Measurements from ENCODE around the gene S100A6. TPM values are rescaled to one million over a fixed set of nuclear protein-coding genes. Genes with fewer than 3 reads are reported as not detected.

The S100A6 gene
- total RNA-seq, 1 experiment from 2014 or later, result 19.2 TPM

DNA sequence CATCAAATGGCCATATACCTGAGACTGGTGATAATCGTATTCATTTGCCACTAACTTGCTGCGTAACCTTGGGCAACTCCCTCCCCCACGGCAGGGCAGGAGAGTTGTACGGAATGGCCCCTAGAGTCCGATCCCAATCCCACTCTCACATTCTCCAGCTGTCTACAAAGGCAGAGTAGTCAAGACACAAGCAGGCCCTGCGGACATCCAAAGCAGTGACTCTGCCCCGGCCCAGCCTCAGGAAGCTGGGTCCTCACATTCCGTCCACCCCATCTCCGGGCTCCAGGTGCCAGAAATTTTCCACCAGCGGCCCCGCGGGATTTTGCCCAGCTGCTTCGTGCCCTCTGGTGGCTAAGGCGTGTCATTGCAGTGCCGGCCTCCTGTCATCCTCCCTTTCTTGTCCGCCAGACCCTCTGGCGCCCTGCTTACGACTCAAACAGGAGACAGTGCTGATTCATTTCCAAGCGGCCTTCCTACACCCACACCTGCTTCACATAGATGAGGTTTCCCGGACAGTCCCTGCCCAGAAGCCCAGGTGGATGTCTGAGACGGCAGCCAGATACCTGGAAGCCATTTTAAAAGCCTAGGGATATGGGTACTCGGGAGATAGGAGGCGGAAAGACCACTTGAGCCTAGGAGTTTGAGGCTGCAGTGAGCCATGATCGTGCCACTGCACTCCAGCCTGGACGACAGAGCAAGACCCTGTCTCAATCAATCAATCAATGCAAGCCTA lies 32.7 kb upstream of the S100A6 start (continued):
- TF ChIP-seq ZNF416 (CRISPR knock-in tag; IDR thresholded peaks at IDR 0.05), result no peak
- TF ChIP-seq, protein P1, sequence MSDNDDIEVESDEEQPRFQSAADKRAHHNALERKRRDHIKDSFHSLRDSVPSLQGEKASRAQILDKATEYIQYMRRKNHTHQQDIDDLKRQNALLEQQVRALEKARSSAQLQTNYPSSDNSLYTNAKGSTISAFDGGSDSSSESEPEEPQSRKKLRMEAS (CRISPR knock-in tag; IDR thresholded peaks at IDR 0.05), result peak; percentile 63

DNA sequence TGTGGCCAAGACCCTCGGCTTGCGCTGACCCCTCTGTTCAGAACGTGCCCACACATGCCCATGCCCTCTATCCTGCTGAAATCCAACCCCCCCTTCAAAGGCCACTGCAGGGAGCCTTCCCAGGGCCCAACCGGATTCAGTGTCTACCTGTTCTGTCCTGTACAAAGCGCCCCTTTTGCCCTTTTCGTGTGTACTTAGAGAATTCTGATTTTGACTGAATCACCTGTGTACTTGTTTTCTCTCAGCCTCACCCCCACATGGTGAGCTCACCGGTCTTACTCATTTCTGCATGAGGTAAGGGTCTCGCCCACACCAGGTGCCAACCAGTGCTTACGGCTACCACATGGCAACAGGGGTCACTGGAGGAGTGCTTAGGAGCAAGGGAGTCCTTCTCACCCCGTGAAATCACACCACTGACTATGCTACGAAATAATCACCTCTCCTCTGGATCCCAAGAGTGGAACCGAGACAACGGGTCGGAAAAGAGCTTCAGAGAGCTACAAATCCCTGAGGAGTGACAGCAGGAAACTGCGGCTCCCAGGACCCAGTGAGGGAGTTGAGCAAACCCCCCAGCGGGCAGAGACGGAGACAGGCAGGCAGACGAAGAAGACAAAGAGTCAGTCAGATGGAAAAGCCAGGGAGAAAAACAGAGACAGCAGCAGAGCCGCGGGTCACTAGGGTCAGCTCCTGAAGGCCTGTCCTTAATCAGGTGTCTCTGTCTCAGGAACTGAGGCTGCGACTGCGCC lies 32.0 kb upstream of the S100A6 start:
- ATAC-seq (no peak; the same call in 1 of the 2 replicates), DNase-seq (ENCODE audit: low spot score) (no peak)
- Mint-ChIP-seq H3K36me3 (no peaks in the 10 kb centered on the region), H3K27ac (peak overlapping the region; percentile 61), H3K27me3 (ENCODE audit: low read depth) (no peaks in the 10 kb centered on the region; the same call in 1 of the 2 replicates), H3K9me3 (no peaks in the 10 kb centered on the region), H3K4me1 (peaks cover 33% of the 10 kb centered on the region), H3K4me3 (peak overlapping the region; percentile 6)
- TF ChIP-seq RELA (CRISPR knock-in tag; IDR thresholded peaks at IDR 0.05; ENCODE audit: borderline replicate concordance) (no peak), ZNF121 (CRISPR knock-in tag; IDR thresholded peaks at IDR 0.05) (peak; percentile 45; the same call in 1 of the 2 replicates)
- POLR2A ChIA-PET, result interaction anchor here (0.7 to 1.8 kb wide), 5 partner anchors 13 to 72 kb away, joined by 3 to 10 read pairs (median 5); partner anchors contain the start of genes CHTOP and S100A13
- CTCF ChIA-PET, result interaction anchor here (0.7 to 6.1 kb wide), 41 partner anchors 8 to 224 kb away, joined by 3 to 188 read pairs (median 5); partner anchors contain the start of genes CHTOP, NPR1, S100A13 and S100A14

DNA sequence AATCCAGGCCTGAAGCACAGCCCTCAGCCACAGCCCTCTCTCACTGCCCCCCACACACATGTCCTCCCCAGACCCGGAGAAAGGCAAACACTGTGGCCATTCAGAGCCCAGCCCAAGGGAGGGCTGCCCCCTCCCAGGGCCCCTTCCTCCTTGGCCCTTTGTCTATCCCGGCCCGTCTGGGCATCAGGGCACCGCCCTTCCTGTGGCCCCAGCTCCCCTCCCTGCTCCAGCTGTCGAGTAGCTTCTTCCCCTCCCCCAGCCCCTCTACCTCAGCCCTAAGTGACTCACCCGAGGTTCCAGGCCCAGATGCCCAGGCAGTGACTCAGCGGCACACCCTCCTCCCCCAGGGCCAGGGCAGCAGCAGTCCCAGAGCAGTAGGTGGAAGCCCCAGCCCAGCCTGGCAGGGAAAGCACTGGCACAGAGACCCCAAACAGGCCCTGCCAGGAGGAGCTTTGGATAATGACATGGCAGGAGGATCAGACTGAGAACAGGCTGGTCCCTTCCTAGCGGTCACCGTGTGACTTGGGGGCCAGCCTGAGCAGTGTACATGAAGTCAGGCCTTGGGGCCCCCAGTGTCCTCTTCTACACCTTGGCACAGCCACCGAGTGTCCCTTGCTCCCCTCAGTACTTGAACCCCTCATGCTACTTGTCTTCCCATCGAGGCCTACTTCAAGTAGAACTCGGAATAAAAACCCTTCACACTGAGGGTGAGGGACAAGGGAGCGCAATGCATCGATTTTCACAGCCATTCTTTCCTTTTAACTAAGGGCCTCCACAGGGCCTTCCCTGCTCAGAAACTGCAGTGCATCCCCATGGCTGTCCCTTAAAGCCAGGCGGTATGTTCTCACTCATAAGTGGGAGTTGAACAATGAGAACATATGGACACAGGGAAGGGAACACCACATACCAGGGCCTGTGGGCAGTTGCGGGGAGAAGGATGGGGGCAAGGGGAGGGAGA lies 30.9 kb upstream of the S100A6 start:
- Mint-ChIP-seq H3K4me1 (peaks cover 33% of the 10 kb centered on the region), H3K27ac (peak overlapping the region; percentile 85), H3K9me3 (no peaks in the 10 kb centered on the region), H3K4me3 (no peak overlapping the region), H3K36me3 (no peaks in the 10 kb centered on the region), H3K27me3 (ENCODE audit: low read depth) (no peaks in the 10 kb centered on the region)
- CTCF ChIA-PET, result interaction anchor here (0.7 to 2.2 kb wide), 13 partner anchors 16 to 214 kb away, joined by 3 to 33 read pairs (median 5); partner anchors contain the start of genes CHTOP, S100A13, S100A14 and S100A4
- ATAC-seq, result peak; percentile 72
- DNase-seq (ENCODE audit: low spot score), result peak; percentile 65
- POLR2A ChIA-PET, result interaction anchor here (0.6 kb wide), 1 partner anchor 39 kb away, joined by 3 read pairs; no protein-coding TSS in a partner anchor
- TF ChIP-seq, protein P2, sequence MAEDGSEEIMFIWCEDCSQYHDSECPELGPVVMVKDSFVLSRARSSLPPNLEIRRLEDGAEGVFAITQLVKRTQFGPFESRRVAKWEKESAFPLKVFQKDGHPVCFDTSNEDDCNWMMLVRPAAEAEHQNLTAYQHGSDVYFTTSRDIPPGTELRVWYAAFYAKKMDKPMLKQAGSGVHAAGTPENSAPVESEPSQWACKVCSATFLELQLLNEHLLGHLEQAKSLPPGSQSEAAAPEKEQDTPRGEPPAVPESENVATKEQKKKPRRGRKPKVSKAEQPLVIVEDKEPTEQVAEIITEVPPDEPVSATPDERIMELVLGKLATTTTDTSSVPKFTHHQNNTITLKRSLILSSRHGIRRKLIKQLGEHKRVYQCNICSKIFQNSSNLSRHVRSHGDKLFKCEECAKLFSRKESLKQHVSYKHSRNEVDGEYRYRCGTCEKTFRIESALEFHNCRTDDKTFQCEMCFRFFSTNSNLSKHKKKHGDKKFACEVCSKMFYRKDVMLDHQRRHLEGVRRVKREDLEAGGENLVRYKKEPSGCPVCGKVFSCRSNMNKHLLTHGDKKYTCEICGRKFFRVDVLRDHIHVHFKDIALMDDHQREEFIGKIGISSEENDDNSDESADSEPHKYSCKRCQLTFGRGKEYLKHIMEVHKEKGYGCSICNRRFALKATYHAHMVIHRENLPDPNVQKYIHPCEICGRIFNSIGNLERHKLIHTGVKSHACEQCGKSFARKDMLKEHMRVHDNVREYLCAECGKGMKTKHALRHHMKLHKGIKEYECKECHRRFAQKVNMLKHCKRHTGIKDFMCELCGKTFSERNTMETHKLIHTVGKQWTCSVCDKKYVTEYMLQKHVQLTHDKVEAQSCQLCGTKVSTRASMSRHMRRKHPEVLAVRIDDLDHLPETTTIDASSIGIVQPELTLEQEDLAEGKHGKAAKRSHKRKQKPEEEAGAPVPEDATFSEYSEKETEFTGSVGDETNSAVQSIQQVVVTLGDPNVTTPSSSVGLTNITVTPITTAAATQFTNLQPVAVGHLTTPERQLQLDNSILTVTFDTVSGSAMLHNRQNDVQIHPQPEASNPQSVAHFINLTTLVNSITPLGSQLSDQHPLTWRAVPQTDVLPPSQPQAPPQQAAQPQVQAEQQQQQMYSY (CRISPR knock-in tag; IDR thresholded peaks at IDR 0.05), result no peak
- TF ChIP-seq, protein P3, sequence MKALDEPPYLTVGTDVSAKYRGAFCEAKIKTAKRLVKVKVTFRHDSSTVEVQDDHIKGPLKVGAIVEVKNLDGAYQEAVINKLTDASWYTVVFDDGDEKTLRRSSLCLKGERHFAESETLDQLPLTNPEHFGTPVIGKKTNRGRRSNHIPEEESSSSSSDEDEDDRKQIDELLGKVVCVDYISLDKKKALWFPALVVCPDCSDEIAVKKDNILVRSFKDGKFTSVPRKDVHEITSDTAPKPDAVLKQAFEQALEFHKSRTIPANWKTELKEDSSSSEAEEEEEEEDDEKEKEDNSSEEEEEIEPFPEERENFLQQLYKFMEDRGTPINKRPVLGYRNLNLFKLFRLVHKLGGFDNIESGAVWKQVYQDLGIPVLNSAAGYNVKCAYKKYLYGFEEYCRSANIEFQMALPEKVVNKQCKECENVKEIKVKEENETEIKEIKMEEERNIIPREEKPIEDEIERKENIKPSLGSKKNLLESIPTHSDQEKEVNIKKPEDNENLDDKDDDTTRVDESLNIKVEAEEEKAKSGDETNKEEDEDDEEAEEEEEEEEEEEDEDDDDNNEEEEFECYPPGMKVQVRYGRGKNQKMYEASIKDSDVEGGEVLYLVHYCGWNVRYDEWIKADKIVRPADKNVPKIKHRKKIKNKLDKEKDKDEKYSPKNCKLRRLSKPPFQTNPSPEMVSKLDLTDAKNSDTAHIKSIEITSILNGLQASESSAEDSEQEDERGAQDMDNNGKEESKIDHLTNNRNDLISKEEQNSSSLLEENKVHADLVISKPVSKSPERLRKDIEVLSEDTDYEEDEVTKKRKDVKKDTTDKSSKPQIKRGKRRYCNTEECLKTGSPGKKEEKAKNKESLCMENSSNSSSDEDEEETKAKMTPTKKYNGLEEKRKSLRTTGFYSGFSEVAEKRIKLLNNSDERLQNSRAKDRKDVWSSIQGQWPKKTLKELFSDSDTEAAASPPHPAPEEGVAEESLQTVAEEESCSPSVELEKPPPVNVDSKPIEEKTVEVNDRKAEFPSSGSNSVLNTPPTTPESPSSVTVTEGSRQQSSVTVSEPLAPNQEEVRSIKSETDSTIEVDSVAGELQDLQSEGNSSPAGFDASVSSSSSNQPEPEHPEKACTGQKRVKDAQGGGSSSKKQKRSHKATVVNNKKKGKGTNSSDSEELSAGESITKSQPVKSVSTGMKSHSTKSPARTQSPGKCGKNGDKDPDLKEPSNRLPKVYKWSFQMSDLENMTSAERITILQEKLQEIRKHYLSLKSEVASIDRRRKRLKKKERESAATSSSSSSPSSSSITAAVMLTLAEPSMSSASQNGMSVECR (CRISPR knock-in tag; IDR thresholded peaks at IDR 0.05; ENCODE audit: borderline replicate concordance), result 0 out of 2 replicates have a peak, but pooled peaks have one; percentile 46
- peak; percentile 40 for TF ChIP-seq SP1 (CRISPR knock-in tag; conservative IDR thresholded peaks at IDR 0.05)
- TF ChIP-seq, protein P4, sequence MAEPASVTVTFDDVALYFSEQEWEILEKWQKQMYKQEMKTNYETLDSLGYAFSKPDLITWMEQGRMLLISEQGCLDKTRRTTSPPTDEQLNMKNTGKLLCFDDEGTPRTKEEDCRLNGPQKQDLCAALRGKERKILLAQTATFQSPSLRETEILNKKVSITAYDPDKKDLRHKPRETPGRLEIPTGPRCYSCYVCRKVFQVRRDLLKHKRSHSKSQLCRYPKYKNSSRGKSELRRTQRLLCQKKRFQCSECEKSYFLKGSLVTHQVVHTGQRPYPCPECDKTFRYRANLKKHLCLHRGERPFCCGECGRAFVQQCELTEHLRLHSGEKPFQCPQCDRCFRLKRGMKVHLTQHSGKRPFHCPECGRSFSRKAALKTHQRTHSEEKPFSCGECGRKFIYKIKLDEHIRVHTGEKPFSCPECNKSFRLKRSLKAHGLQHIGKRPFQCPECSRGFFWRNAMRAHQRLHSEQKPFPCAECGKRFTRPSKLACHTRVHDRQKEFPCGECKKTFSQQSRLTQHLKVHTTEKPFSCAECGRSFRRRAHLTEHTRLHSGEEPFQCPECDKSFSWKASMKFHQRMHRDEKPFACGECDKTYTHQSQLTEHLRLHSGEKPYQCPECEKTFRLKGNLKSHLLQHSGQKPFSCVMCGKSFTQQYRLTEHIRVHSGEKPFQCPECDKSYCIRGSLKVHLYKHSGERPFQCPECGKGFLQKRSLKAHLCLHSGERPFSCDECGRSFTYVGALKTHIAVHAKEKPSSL (CRISPR knock-in tag; conservative IDR thresholded peaks at IDR 0.05), result no peak
- TF ChIP-seq RORB (CRISPR knock-in tag; IDR thresholded peaks at IDR 0.05), result no peak
- TF ChIP-seq GABPB1 (CRISPR knock-in tag; IDR thresholded peaks at IDR 0.05), result no peak
- no peak for TF ChIP-seq ZNF317 (CRISPR knock-in tag; IDR thresholded peaks at IDR 0.05; ENCODE audit: borderline replicate concordance, low read depth)
- TF ChIP-seq, protein P5, sequence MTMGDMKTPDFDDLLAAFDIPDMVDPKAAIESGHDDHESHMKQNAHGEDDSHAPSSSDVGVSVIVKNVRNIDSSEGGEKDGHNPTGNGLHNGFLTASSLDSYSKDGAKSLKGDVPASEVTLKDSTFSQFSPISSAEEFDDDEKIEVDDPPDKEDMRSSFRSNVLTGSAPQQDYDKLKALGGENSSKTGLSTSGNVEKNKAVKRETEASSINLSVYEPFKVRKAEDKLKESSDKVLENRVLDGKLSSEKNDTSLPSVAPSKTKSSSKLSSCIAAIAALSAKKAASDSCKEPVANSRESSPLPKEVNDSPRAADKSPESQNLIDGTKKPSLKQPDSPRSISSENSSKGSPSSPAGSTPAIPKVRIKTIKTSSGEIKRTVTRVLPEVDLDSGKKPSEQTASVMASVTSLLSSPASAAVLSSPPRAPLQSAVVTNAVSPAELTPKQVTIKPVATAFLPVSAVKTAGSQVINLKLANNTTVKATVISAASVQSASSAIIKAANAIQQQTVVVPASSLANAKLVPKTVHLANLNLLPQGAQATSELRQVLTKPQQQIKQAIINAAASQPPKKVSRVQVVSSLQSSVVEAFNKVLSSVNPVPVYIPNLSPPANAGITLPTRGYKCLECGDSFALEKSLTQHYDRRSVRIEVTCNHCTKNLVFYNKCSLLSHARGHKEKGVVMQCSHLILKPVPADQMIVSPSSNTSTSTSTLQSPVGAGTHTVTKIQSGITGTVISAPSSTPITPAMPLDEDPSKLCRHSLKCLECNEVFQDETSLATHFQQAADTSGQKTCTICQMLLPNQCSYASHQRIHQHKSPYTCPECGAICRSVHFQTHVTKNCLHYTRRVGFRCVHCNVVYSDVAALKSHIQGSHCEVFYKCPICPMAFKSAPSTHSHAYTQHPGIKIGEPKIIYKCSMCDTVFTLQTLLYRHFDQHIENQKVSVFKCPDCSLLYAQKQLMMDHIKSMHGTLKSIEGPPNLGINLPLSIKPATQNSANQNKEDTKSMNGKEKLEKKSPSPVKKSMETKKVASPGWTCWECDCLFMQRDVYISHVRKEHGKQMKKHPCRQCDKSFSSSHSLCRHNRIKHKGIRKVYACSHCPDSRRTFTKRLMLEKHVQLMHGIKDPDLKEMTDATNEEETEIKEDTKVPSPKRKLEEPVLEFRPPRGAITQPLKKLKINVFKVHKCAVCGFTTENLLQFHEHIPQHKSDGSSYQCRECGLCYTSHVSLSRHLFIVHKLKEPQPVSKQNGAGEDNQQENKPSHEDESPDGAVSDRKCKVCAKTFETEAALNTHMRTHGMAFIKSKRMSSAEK (CRISPR knock-in tag; IDR thresholded peaks at IDR 0.05; ENCODE audit: borderline replicate concordance), result no peak
